HG02981 (cell line): Measurements from ENCODE around the gene SLBP.

Experiments
- ATAC-seq: cut with Tn5 transposase; IDR thresholded peaks from one replicate; pipeline ENCODE4 v1.9.1; 2021; ENCODE audit warnings: mild to moderate bottlenecking, moderate library complexity; ENCODE audit not compliant: unreplicated experiment

The SLBP gene

DNA sequence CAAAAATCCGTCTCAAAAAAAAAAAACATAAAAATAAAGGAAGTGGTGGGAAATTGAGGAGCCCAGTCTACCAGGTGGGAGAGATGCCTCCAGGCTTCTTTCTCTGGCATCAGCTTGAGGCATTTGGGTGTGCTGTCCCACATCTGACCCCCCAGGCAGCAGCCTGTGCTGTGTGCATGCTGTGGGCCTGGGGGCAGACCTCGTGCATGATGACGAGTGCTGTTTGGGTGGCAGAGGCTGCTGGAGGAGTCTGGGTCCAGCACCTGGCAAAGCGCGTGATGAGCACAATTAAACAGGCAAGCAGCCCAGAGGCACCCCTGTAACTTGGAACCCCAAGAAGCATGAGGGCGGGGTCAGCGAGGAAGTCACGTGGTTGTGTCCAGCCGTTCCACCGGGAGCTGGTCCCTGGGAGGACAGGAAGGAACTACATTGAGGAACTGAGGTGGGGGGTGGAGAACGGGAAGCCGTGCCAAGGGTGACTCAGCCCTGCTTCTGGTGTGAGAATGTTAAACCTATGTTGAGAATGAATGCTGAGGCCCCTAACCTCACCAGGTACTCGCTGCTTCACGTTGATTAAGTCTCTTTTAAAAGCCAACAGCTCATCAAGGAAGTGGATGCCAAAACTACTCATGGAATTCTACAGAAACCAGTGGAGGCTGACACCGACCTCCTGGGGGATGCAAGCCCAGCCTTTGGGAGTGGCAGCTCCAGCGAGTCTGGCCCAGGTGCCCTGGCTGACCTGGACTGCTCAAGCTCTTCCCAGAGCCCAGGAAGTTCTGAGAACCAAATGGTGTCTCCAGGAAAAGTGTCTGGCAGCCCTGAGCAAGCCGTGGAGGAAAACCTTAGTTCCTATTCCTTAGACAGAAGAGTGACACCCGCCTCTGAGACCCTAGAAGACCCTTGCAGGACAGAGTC, 15.3 kb upstream of the SLBP start:
- ATAC-seq = no peak

DNA sequence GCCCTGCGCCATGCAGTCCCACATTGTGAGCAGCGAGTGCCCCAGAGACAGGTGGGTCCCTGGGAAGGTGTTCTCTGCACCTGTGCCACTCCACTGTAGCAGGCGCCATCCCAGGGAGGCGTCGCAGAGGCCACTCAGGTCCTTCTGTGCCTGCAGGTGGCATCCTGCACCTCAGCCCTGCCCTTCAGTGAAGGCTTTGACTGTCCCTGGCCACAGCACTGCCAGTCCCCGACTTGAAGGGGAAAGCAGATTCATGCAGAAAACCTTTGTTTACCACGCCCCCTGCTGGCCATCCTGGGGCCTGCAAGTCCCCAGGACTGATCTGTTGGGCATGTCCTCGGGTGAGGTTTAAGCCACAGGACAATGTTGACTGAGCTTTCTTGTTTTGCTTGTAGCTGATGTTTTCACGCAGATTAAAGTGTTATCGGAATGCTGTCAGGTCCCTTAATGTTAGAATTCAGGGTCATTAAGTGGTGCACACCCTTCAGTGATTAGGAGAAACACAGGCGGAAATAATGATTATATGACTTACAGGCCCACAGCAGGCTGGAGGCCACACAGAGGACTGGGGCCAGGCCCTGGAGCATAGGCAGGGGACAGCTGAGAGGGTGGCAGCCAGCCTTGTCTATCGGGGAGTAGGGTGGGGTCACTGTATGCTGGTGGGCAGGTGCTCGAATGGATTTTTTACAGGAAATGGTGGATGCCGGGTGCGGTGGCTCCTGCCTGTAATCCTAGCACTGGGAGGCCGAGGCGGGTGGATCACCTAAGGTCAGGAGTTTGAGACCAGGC, 14.2 kb upstream of the SLBP start:
- no peak for ATAC-seq

DNA sequence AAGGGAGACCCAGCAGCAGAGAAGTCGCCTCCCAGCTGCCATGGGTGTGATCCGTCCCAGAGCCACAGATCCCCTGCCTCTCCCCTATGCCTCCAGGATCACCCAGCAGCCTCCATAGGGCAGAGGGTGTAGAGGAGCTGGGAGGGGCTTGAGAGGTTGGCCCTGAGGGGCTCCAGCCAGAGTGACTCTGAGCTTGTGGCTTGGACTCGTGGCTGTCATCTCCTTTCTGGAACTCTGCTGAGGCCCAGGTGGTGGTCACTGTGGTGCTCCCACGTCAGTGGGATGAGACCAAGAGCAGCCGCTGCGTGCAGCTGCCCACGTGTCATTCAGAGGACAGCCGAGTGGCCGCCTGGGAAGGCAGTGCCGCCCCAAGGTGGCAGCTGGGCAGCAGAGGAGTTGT, 13.4 kb upstream of the SLBP start:
- no peak for ATAC-seq

DNA sequence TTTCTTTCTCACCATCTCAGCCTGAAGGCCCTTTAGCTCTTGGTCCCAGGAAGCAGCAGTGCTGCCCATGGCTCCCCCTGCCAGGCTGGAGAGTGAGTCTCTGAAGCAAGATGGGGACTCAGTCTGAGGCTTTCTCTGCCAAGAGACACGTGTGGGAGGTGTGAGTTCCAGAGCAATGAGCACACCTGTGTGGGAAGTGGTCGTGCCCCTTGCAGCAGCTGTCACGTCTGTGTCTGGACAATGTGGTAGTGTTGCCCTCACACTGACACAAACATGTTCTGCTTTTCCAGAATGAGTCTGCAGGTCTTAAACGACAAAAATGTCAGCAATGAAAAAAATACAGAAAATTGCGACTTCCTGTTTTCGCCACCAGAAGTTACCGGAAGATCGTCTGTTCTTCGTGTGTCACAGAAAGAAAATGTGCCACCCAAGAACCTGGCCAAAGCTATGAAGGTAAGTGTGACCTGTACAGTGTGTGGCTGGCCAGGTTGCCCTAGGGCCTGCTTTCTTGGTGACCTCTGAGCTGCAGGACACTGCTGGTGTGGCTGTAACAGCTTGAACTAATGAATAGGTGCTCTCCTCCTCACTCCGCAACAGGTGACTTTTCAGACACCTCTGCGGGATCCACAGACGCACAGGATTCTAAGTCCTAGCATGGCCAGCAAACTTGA, 11.1 kb upstream of the SLBP start:
- ATAC-seq = no peak

DNA sequence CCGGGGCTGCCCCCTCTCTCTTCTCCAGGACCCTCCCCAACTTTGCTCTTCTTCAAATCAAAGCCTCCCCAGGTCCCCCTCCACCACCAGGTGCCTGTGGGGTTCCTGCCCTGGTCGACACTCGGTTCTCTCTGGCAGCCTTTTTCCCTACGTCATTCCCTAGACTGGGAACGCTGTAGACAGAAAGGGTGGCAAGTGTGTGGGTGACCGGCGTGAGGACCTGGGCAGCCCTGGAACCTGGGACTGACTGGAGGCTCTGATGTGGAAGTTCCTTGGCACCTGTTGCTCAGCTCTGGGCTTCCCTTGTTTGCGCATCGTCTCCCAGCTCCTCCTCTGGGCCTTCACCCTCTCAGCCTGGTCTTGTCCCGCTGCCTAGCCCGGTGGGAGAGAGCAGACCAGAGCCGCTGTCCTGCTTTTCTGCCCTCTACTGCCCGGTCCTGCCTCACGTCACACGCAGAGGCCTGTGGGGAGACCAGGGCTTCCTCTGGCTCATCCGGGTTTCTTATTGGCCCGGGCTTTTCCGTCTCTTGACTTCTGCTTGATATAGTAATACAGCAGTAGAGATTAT, 10.5 kb upstream of the SLBP start:
- ATAC-seq = no peak

DNA sequence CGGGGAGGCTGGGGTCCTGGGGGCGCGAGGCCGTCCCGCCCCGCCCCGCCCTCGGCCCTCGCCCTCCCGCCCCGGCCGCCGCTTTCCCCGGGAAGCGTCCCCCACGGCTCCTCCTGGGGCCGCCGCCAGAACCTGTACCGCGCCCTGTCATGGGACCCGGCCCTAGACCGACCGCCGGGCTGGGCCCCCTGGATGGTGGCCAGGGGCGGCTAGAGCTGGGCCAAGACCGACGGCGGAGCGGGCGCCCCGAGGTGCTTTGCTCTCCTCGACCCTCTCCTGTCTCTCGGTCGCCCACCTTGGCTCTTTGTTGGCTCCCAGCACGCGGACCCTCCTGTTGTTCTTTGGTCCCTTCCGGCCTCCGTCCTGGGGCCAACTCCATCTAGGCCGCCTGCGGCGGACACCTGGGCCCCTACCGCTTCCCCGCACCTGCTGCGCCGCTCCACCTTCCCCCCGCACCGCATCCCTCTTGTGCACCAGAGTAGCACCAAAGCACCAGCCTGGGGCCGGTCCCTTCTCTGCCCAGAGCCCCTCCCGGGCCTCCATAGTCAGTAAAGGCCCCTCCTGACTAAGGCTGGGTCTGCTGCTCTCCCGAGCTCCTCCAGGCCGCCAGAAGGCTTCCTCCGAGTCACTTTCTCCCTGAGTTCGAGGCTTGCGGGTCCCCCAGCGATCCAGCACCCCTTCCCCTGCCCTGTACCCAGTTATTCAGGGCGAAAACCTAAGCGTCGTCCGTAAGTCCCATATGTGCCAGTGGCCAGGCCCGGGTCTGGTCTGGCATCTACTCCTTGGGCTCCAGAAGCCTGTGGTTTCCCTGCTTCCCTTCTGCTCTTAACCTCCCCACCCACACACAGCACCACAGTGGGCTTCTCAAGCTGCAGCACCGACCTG, 9.8 kb upstream of the SLBP start:
- ATAC-seq = peak; percentile 0

DNA sequence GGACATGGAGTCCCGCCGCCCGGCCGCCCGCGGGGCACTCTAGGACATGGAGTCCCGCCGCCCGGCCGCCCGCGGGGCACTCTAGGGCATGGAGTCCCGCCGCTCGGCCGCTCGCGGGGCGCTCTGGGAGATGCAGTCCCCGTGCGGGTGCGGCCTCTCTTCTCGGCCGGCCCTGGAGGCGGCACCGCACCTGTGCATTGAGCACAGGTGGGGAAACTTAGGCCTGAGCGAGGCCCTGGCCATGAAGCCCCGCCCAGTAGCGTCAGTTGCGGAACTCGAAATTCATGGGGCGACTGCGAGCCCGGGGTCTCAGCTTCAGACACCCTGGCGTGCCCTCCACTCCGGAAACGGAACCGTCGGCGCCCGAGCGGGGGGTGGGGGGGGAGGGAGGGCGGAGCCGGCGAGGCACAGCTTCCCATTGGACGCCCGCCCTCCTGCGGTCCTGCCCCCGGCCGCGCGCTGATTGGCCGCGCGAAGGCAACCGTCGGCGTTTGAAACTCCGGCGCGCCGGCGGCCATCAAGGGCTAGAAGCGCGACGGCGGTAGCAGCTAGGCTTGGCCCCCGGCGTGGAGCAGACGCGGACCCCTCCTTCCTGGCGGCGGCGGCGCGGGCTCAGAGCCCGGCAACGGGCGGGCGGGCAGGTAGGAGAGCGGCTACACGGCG, 9.0 kb upstream of the SLBP start, which contains the start of the genes TACC3 and TMEM129:
Gene TACC3 (plus strand): TSS at position 519 of the 663 bp plus-strand sequence. CDS start 1,901 bp downstream, outside the sequence.
Gene TMEM129 (minus strand): TSS at position 321 of the 663 bp plus-strand sequence. CDS start 486 bp downstream, outside the sequence.
- ATAC-seq = peak; percentile 81

DNA sequence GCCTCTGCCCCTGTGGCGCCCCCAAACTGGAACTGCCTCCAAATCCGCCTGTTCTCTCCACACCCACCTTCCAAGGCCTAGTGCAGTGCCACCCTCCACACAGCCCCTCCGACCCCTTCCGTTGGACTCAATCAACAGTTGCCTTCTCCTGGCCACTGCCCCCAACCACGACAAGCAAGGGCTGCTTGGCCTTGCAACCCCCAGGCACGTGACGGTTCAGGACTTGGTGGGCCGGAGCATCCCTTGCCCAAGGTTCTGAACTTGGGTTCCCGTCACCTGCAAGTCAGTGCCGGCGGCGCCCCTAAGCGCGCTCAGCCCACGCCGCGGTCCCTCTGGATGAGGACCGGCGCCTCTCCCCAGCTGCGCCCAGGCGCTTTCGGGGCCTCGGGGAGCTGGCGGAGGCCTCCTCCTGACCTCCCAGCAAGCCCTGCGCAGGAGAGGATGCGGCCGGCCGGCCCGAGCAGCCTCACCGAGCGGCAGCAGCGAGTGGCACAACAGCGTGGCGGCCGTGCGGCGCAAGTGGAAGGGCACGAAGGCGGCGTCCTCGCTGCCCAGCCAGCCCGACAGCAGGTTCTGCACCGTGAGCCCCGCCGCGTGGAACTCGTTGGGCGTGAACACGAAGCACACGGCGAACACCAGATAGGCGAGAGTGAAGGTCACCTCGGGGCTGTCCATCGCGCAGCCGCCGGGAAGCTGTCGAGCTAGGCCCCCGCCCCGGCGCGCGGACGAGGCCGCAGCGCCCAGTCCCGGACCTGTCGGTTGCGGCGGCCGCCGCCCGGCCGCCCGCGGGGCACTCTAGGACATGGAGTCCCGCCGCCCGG, 8.3 kb upstream of the SLBP start:
- ATAC-seq = peak; percentile 16

DNA sequence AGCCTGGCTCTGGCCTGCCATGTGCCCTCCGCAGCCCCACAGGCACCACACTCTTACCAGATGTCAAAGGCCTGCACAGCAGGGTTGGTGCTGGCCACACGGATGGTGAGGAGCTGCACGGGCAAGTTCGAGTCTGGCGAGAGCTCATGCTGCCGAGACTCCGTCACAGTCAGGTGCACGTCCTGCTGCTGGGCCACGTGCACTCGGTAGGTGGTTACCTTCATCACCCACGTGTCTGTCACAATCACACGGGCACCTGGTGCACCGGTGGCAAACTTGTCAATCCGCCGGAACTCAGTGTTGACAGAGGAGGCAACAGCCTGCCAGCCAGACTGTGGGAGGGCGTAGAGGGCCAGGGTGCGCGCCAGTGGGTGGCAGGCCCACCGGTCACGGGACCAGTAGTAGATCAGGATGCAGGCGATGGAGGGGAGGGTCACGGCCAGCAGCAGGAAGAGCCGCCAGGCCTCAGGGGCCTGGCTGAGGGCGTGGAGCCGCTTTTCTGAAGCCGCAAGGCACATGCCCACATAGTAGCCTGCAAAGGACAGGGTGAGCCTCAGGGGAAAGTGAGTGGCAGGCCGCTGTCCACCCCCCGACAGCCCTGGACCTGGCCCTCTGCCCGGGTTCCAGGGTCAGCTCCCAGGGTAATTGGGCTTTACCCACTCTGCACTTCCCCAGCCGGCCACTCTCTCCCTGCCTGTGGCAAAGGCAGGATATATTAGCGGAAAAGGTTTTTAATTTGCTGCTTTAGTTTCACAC, 6.2 kb upstream of the SLBP start:
- ATAC-seq = no peak

DNA sequence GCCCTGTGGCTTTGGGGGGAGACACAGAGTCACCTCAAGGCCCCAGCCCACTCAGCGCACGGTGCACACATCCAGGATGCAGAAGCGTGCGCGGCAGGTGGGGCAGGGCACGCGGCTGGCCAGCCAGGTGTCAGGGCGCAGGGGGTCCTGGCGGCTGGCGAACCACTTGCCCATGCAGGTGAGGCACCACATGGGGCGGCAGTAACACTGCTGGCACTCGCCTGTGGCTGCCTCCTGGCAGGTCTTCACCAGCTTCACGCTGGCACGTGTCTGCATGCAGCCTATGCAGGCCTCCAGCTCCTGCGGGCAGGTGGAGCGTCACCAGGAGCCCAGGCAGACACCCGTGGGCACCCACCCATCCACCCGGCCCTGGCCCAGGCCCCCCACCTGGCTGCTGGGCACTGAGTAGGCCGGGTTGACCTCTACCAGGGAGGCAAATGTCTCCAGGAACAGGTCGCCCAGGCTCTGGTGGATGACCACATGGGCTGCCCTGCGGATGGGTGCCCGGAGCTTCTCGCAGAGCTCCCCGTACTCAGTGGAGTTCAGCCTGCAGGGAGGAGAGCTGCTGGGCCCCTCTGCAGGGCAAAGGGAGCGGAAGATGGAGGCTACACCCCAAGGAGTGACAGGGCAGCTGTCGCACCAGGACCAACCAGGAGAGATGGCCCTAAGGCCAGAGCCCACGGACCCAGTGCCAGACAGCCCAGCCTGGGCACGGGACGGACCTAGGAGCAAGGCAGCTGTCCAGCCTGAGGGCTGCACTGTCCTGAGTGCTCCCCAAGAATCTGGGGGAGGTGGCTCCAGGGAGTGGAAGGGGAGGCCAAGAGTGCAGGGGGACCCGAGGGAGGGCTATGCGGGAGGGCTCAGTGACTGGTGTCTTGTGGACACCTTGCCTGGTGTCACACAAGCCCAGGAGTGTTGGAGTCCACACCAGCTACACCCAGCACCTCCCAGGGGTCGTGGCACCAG, 5.3 kb upstream of the SLBP start:
- ATAC-seq = no peak

DNA sequence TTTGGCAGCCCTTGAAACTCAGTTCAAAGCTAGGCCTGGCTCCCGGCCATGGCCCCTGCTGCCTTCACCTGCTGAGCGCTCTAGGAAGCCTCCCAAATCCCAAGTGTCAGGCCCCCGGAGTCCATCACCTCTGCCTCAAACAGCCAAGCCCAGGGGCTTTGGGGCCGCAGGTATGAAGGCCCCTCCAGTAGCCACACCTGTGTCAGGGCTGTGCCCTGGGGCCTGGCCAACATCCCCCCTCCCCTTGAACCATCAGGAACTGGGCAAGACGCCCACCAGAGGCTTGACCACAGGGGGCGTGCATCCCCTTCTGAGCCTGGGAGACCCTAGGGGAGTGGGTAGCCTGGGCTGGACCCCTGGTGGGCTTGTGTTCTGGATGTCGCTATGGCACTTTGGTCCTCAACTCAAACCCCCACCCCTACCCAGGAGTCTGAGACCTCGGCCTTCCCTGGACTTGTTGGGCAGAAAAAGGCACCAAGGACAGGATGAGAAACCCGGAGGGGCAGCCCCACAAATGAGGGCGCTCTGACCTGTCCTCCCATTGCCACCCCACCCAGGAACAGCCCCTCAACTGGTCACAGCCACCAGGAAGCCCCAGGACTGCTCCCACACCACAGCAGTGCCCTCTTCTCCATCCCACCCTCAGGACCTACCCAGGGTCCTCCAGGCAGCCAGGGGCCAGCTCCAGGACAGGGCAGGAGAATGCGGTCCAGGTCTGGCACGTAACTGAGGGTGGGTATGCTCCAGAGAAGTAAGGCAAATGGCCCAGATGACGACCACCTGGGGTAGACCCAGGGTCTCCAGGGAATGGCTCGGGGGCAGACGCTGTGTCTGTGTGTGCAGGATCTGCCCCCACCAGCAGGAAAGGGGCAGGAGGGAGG, 4.2 kb upstream of the SLBP start:
- ATAC-seq = no peak

DNA sequence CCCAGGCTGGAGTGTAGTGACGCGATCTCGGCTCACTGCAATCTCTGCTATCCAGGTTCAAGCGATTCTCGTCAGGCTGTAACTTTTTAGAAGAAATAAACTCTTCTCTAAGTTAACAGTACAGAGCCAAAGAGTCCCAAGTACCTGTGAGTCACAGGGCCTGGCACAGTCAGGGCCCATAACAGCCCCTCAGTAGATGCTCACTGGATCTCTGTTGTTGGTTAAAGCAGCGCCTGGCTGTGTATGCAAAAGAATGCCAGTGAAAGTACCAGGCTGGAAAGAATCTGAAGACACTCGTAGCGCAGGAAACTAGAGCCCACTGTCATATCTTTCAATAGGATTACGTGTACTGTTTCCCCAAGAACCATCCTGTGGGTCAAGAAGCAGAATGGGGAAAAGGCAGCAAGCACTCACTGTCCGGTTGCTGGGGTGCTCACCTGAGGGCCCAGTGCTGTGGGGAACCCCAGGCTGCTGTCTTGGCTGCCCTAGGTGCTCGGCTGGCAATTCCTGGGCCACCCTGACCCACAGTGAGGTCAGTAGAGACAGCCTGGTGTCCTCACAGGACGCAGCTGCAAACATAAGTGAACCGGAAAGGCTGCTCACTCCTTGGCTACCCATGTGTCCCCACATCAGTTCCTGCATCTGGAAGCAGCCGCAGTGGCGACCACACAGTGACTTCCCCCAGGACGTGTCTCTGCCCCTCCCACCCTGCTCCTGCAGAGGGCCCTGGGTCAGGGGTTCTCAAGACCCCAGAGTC, 3.1 kb upstream of the SLBP start:
- no peak for ATAC-seq

DNA sequence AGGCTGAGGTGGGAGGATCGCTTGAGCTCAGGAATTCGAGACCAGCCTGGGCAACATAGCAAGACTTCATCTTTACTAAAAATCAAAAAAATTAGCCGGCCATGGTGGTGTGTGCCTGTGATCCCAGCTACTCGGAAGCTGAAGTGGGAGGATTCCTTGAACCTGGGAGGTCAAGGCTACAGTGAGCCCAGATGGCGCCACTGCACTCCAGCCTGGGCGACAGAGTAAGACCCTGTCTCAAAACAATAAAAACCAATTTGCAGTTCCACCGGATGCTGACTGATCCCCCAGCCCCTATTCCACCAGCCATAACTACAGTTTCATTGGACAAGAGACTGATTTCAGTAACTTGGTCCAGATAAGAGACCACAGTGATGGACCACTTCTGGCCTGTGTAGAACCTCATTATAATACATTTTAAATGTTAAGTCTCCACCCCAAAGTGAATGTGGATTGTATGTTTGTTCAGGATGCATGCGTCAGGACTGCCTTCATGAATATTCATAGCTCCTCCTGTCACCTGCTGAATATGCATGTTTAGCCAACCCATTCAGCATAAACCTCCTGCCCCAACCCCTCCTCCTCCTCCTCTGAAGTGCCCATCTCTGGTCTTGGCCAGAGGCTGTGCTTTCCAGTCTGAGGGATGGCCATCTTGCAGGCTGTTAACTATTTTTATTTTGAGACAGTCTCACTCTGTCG, 2.3 kb upstream of the SLBP start:
- ATAC-seq = no peak
